Measurements from ENCODE around the gene MMP23B. TPM values are rescaled to one million over a fixed set of nuclear protein-coding genes. Genes with fewer than 3 reads are reported as not detected.
"Not testable (repeated sequence)": the region's sequence is repeated elsewhere in the genome, so short reads cannot be mapped to it uniquely, and the experiment has no call there.

Gene MMP23B
- total RNA-seq, 1 experiment from 2014 or later: 1.1 TPM

DNA sequence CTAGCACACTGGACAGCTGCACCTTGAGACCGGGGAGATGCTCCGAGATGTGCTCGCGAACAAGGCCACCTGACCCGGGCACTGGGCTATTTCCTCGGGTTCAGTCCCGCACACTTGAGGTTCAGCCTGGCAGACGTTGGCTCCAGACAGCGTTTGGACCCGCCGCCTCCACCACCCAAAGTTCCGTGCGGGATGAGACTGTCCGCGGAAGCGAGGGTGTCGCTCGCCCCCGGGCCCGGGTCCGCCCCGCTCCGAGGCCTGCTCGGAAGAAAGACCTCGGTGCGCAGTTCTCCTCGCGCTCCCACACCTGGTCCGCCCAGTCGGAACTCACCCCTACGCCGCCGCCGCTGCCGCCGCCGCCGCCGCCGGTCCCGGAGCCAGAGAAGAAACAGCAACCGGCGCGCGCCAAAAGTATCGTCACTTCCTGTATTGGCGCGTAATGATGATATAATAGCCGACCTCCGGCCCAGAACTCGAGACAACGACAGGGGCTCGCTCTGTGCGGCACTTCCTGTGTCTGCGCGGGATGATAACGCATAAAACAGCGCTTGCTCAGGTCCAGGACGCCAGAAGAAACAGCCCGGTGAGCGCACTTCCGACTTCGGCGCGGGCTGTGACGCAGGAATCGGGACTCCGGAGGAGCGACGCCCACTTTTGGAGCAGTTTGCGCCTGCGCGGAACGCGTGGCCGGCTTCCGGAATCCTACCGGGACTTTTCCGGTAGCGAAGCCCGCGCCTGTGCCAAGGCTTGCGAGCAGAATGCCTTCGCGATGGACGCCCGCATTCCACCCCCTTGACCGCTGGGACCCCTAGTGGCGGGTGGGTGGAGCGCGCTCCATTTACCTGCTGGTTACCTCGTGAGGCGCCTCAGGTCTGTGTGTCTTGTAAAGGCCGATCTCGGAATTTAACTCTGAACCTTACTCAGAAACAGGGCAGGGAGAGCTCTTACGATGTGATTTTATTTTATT lies 26.9 kb downstream of the MMP23B start, which contains the start of gene CDK11B:
Gene CDK11B (minus strand): TSS at position 422 of the 967 bp plus-strand sequence. CDS start 1,519 bp downstream, outside the sequence.
- in situ Hi-C loops (cut with HindIII; ENCODE audit: low sequenced_read_pairs): not testable (repeated sequence)
- peak; percentile 93 for DNase-seq (ENCODE audit: low spot score)

DNA sequence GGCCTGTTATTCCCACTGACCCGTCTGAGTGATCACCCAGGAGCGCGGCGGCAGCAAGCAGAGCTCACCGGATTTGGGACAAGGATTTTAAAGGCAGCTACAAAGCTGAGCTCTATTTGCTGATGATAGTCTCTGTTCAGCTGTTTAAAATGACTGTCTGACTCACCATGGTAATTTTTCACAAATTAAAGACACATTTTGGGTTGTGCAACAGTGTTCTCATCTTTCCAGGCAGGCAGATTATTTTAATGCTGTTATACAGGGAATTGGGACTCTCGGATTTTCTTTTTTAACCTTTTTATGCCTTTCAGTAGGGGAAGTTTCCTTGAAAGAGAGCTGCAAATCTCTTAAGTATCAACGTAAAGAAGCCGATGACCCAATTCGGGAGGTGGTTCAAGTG lies 30.4 kb downstream of the MMP23B start:
- in situ Hi-C loops (cut with HindIII; ENCODE audit: low sequenced_read_pairs); DNase-seq (ENCODE audit: low spot score): not testable (repeated sequence)

DNA sequence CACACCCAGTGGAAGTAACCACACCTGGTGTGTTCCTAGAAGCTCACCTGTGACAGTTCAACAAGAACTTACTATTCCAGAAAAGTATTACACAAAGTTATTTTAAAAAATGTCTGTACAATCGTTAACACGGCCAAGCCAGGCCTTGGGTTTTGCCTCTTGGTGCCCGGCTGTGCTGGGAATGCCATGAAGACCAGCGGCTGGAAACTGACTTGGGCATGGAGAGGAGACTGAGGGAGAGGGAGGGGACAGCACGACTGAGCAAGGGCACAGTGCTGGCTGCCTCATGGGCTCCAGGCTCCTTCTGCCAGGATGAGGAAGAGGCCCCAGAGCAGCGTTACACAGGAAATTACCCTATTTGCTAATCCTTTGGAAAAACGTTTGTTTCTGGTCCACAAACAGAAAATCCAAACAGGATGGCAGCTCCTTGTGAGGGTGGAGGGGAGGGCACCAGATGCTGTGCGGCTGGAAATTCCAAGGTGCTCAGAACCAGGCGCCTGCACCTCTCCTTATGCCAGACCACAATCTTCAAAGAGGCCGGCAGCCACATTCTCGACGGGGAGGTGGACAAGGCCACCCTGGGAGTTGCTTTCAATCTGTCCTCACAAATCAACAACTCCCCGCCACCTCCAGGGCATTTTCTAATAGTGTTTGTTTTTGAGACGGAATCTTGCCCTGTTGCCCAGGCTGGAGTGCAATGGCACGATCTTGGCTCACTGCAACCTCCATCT lies 31.0 kb downstream of the MMP23B start:
- DNase-seq (ENCODE audit: low spot score); in situ Hi-C loops (cut with HindIII; ENCODE audit: low sequenced_read_pairs): not testable (repeated sequence)

DNA sequence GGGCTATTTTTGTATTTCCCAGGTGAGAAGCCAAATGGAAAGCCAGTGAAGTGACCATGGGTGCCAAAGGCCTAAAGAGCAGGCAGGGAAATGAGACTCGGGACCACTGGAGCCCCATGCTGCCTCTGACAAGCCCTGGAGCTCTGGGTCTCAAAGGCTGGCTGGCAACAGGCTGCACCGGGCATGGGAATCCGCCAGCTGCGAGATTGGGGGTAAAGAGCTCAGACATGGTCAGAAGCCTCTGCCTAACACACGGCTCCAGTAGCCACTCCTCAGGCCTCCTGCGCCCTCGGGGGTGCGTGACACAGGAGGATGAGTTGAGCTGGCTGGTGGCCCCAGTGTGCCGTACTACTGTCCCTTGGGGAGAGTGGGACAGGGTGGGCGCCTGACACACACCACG lies 32.3 kb downstream of the MMP23B start:
- DNase-seq (ENCODE audit: low spot score); in situ Hi-C loops (cut with HindIII; ENCODE audit: low sequenced_read_pairs): not testable (repeated sequence)

DNA sequence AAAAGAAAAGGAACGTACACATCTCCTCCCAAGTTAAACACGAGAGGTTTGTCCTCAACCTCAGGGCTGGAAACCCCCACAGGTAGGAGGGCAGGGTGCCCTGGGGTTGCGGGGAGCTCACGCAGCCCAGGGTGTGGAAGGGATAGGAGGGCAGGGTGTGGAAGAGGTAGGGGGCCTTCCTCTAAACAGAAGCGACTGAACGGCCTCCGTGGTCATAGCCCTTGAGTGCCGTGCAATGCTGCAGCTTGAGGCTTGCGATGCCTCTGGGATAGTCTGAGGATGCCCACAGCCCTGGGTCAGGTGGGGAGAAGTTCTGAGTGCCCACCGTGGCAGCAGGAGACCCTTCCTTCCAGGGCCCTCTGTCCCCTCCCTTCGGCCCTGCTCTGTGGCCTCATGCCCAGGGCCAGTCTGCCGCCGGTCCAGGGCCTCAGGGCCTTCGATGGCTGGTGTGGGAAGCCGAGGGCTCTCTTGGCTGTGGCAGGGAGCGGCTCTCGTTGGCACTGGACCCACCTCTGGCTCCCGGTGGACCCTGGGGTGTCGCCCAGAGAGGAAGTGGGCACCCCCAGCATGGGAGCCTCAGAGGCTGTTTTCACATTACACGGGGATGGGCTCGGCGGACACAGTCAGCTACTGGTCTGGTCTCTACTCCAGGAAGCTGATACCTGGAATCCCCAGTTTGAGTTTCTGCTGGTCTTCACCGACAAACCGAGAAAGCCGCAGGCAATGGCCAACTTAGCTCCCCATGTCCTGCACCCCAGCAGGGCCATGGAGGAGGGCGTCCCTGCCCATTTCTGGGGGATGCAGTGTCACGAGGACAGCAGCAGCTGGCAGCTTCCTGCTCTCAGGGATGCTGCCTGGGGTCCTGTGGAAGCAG lies 33.2 kb downstream of the MMP23B start:
- DNase-seq (ENCODE audit: low spot score): no peak
- in situ Hi-C loops (cut with HindIII; ENCODE audit: low sequenced_read_pairs): no loop called here

DNA sequence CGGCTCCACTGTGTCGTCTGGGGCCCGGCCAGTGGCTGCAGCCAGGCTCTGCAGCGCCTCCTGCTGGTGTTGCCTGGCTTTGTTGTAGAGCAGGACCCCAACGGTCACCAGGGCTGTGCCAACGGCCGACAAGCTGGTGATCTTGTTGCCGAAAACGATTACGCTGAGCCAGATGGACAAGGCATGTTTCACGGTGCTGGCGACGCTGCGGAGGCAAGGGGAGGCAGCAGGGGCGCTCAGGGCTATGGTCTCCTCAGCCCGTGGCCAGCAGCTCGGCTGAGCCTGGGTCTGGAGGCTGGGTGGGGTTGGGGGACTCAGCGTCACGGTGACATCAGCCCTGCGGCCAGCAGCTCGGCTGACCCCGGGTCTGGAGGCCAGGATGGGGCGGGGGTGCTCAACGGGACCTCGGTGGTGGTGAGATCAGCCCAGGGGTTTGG lies 33.9 kb downstream of the MMP23B start:
- in situ Hi-C loops (cut with HindIII; ENCODE audit: low sequenced_read_pairs): no loop called here
- DNase-seq (ENCODE audit: low spot score): no peak

DNA sequence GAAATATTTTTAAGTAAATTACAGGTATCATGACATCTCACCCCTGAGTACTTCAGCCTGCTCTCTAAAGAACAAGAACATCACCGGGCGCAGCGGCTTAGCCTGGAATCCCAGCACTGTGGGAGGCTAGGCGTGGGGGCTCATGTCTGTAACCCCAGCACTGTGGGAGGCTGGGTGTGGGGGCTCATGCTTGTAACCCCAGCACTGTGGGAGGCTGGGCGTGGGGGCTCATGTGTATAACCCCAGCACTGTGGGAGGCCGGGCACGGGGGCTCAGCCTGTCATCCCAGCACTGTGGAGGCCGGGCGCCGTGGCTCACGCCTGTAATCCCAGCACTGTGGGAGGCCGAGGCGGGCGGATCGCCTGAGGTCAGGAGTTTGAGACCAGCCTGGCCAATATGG lies 34.6 kb downstream of the MMP23B start:
- no peak for DNase-seq (ENCODE audit: low spot score)
- in situ Hi-C loops (cut with HindIII; ENCODE audit: low sequenced_read_pairs): no loop called here

DNA sequence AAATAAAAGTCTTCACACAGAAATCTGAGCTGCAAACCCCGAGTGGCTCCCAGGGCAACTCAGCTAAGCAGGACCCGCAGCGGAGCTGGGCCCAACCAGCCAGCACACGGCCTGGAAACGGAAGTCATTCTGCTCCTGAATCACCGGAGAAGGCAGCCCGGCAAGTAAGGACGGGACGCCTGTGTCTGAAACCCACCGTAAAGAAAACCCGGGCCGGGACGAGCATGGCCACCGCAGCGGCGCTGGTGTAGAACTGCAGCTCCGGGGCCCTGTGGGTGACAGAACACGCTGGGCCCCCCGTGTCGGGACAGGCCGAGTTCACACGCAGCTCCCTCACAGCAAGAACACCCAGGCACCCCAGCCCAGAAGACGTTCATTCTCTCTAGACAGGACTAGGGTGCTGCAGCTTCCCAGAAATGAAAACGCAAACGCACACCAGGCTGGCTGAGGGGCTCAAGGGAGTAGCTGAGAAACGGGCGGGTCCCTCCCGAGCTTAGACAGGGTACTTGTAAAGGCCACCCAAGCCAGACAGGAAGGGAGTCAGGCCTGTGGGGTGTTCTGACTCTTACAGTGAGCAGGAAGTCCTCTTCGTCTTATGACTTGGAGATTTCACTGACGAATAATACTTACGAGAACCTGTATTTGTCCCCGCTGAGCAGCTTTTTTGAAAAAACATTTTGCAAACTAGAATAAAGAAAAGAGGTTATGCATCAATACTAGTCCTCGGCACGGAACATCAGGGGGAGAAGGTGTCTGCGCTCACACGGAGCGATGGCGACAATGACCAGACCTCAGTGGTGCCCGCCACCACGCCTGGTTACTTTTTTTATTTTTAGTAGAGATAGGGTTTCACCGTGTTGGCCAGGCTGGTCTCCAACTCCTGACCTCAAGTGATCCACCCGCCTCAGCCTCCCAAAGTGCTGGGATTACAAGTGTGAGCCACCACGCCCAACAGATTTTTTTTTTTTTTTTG lies 37.8 kb downstream of the MMP23B start:
- in situ Hi-C loops (cut with HindIII; ENCODE audit: low sequenced_read_pairs): no loop called here
- DNase-seq (ENCODE audit: low spot score): no peak

DNA sequence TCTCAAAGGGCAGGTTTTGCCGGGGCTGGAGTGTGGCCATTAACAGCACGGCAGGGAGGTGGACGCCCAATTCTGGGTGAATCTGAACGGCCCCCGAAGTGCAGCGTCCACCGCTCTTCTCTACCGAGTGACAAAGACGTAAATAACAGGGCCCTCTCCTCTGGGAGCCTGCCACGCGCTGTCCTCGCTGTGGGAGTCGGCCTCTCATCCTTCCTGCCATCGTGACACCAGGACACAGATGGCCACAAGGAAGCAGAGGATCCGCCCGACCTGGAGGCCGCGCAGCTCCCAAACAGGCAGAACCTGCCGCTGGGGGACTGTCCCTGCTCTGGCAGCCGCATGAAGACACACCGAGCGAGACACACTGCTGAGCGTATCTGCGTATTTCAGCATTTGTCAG lies 38.9 kb downstream of the MMP23B start:
- DNase-seq (ENCODE audit: low spot score): no peak
- in situ Hi-C loops (cut with HindIII; ENCODE audit: low sequenced_read_pairs): no loop called here

DNA sequence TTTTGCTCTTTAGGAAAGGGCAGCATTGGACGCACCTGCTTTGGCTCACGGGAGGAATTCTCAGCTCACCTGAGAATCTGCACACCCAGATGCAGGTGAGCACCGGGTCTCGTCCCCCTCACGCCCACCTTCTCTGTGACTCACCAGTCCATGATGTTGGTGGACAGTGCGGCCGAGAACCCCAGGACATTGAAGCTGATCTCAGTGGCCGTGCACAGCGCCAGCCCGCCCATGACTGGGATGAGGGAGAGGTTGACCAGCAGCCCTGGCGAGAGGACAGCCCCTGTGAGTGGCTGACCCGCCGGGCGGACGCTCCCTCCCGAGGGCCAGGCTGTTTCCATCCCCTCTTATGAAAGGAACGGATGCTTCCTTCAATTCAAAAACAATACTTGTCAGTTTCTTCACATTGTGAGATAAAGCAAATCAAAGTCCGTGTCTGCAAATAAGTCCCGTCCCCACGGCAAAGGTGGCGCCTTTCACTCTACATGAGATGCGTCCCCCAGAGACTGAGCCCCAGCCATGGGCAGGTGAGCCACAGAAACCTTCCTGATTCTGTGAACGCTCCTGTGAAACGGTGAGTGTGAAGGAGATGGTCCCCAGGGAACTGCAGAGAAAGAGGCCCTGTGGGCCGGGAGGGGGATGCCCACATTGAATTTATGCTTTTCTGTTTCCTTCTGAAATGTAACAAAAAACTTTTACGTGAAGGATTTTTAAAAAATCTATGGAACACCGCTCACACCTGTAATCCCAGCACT lies 39.6 kb downstream of the MMP23B start:
- in situ Hi-C loops (cut with HindIII; ENCODE audit: low sequenced_read_pairs): no loop called here
- DNase-seq (ENCODE audit: low spot score): no peak

DNA sequence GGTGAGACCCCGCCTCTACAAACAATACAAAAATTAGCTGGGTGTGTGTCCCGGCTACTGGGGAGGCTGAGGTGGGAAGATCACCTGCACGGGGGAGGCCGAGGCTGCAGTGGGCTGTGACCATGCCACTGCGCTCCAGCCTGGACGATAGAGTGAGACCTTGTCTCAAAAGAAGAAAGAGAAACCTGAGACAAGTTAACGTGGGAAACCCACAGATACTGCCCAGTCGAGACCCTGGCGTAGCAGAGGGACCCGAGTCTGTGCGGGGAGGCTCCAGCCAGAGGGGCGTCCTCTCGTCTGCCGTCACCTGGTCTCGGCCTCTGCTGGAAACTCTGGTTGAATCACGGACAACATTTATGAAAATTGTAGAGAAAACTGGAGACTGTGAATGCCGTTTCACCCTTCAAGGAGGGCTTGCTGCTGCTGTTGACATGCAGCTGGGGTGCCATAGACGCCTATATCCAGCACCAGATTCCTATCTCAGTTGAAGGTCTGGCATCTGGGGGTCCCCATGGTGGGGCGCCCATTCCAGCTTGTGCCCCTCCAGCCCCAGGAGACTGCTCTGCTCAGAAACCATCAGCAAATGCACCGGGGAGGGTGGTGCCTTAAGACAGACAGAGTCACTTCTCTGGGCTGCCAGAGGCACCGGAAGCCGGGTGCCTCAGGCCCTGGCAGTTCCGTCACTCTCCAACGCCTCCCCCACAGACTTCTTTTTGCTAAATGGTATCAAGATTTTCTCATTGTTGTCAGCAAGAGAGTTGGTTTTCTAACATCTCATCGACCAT lies 40.4 kb downstream of the MMP23B start:
- no peak for DNase-seq (ENCODE audit: low spot score)
- in situ Hi-C loops (cut with HindIII; ENCODE audit: low sequenced_read_pairs): no loop called here

DNA sequence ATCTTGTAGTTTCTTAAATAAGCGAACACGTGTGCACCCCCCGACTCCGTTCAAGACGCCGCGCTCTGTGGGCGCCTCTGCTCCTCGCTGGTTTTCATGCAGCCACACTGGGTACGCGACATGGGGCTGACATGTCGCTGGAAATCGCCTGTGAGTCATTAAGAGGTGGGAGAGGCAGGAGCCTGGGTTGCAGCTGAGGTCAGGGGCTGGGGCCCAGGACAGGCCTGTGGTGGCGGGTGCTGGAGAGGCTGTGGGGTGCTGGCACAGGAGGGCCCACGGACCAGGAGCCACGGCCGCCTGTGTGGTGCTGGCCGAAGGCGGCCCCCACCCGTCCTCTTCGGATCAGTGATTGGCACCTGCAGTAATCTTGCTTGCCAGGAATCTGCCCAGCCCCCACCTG lies 42.8 kb downstream of the MMP23B start:
- DNase-seq (ENCODE audit: low spot score); in situ Hi-C loops (cut with HindIII; ENCODE audit: low sequenced_read_pairs): not testable (repeated sequence)

DNA sequence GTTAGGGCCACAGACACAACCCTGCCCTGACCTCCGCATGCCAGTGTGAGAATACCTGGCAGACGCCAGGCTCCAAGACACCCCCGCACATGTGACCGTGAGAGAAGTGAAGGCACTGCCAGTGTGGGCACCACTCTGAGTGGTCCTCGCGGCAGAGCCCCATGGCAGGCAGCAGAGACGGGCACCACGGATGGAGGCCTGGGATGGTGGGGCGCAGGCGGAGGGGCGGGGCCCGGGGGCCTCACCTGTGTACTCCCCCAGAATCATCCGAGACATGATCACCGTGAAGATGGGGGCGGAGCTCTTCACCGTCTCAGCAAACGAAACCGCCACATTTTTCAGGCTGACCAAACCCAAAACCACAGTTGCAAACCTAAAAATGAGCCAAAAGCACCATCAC lies 43.2 kb downstream of the MMP23B start:
- DNase-seq (ENCODE audit: low spot score); in situ Hi-C loops (cut with HindIII; ENCODE audit: low sequenced_read_pairs): not testable (repeated sequence)

DNA sequence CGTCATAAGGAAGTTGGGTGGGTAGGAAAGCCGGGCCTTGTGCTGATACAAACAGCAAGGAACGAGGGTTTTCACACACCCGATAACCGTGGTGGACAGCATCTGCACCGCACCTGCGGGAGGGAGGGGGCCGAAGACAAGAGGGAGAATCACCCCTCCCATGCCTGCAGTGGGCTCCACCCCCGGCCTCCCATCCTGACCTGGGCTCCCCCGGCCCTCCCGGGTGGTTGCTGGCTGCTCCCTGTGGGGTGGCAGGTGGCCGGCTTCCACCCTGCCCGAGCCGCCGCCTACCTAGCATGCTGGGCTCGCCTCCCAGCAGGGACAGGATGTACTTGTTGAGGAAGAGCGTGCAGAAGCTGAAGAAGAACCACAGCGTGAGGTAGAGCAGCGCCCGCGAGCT lies 44.1 kb downstream of the MMP23B start:
- in situ Hi-C loops (cut with HindIII; ENCODE audit: low sequenced_read_pairs): not testable (repeated sequence)

DNA sequence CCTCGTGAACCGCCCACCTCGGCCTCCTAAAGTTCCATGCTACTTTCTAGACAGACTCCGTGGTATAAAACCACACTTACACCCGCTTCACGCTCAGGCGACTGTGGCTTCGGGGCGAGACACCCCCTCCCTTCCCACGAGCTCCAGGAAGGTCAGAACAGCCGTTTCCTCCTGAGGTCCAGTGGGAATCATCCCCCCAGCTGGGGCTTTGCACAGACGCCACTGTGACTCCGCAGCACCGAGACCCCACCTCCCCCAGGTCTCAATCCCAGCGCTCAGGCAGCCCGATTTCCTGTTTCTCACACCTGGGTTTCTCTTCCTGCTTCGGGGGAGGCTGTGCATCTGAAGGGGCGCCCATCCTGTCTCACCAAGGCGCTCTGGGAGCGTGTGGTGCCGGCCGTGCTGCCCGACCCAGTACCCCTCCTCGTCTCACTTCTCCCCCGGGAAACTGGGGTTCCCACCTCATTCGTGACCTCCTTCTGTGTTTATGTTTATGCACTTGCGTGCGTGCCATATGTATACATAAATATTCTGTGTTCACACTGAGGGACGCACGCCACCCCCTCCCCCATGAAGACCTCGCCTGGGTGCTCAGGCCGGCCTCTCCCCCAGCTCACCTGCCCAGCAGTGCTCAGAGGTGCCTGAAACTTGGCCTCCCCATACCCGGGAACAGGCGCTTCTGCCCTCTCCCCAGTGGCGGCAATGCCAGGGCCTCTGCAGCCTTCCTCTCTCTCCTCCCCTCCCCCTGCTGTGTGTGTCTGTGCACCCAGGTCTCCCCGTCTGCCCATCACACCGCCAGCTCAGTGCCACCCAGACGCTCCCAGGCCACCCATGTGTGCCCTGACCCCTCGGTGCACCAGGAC lies 46.0 kb downstream of the MMP23B start:
- no peak for DNase-seq (ENCODE audit: low spot score)
- in situ Hi-C loops (cut with HindIII; ENCODE audit: low sequenced_read_pairs): no loop called here

More for the DNA sequence above, 44.1 kb downstream of the MMP23B start:
- DNase-seq (ENCODE audit: low spot score): peak; percentile 12
